Breast epithelium (tissue), 3 donors: ENCODE data around the gene NOL4L.

Source experiments
- CTCF ChIP-seq, 3 donors: fragments of 450-650 bp; IDR thresholded peaks; one replicate each; pipeline ENCODE4 v1.5.1; 2016 to 2017; ENCODE audit warnings: antibody characterized with exemption in 3 of 3, mild to moderate bottlenecking in 3 of 3, moderate library complexity in 3 of 3
- POLR2A ChIP-seq: fragments of 450-650 bp; IDR thresholded peaks from one replicate; pipeline ENCODE4 v1.6.1; 2016; ENCODE audit warnings: antibody characterized with exemption, mild to moderate bottlenecking, moderate library complexity

DNA sequence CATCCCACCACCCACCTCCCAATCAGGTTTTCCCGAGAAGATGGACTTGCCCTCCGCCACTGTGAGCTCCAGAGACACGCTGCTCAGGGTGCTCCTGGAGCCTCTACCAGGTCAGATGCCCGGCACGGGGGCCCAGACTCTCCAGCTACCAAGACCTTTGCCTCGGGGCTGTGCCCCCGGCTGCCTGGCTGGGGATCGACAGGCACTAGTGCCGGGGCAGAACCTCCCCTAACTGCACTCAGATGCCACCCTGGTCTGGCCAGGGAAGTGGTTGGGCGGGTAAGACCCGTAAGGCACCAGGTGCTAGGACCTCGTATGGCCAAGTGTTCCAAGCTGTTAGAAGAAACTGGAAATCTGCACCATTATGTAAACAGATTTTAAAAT lies 126.3 kb downstream of the NOL4L start:
- no peak for TF ChIP-seq CTCF (IDR thresholded peaks at IDR 0.05)
- TF ChIP-seq POLR2A: no peak
